ENCODE results near the gene EDAR.

Gene EDAR

GRCh38 chr2:108950369-108951135 is 38.5 kb downstream of the EDAR start:
- no peak for TF ChIP-seq CTCF (IDR thresholded peaks at IDR 0.05; ENCODE audit: insufficient read depth, low read depth, low read length, missing control alignments)
- no peak overlapping the region for H3K4me3 ChIP-seq (ENCODE audit: low read length)
- DNase-seq (ENCODE audit: low read depth): no peak

DNA sequence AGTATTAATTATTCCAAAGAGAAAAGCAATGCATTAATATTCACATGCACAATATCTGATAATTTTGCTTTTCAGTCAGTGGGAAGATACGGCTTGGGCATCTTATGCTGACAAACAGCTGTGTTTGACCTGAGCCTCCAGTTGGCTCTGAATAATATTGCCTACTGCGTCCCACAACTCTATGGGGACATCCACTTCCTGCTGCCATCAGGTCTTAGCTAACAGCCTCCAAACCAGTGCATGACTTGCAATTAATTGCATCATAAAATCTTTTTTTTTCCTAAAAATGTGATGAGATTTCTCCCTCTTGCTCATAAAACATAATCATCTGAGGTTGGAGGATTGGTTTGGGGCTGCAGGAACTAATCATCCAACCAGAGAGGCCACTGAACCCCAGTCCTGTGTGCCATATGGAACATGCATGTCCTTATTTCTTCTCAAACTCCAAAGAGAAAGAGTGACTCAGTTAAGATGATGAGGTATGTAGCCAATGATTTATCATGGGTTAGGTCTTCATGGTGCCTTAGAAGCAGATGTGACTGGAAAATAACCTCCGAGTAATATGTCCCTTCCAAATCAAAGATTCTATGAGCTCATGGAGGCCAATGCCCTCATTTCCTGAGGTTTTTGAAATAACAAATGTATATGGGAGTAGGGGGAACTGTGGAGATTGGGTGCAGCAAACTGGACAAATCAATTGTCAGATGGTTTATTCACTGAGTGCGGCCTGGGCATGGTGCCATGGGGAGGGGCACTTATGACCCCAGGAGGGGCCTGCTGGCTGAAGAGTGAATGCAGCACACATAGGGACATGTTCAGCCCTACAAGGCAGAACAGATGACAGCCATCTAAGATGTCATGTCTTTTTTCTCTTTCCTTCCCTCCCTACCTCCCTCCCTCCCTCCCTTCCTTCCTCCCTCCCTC is 39.4 kb downstream of the EDAR start:
- DNase-seq (ENCODE audit: low read depth): no peak
- H3K4me3 ChIP-seq (ENCODE audit: low read length): no peak overlapping the region
- TF ChIP-seq CTCF (IDR thresholded peaks at IDR 0.05; ENCODE audit: insufficient read depth, low read depth, low read length, missing control alignments): no peak

DNA sequence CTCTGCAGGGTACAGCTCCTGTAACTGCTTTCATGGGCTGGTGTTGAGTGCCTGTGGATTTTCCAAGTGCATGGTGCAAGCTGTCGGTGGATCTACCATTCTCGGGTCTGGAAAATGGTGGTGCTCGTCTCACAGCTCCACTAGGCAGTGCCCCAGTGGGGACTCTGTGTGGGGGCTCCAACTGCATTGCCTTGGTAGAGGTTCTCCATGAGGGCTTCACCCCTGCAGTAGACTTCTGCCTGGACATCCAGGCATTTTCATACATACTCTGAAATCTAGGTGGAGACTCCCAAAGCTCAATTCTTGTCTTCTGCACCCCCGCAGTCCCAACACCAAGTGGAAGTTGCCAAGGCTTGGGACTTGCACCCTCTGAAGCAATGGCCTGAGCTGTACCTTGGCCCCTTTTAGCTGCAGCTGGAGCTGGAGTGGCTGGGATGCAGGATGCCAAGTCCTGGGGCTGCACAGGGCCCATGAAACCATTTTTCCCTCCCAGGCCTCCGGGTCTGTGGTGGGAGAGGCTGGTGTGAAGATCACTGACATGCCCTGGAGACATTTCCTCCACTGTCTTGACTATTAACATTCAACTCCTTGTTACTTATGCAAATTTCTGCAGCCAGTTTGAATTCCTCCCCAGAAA is 41.6 kb downstream of the EDAR start:
- DNase-seq (ENCODE audit: low read depth): no peak
- no peak for TF ChIP-seq CTCF (IDR thresholded peaks at IDR 0.05; ENCODE audit: insufficient read depth, low read depth, low read length, missing control alignments)
- H3K4me3 ChIP-seq (ENCODE audit: low read length): no peak overlapping the region

DNA sequence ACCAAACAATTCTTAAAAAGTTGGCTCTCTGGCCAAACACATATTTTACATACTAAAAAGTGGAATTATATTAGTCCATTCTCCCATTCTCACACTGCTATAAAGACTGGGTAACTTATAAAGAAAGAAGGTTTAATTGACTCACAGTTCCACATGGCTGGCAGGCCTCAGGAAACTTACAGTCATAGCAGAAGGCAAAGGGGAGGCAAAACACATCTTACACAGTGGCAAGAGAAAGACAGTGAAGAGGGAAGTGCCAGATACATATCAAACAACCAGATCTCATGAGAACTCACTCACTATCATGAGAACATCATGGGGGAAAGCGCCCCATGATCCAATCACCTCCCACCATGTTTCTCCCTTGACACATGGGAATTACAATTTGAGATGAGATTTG is 42.6 kb downstream of the EDAR start:
- no peak for TF ChIP-seq CTCF (IDR thresholded peaks at IDR 0.05; ENCODE audit: insufficient read depth, low read depth, low read length, missing control alignments)
- no peak overlapping the region for H3K4me3 ChIP-seq (ENCODE audit: low read length)

GRCh38 chr2:108945969-108946368 is 43.1 kb downstream of the EDAR start:
- no peak overlapping the region for H3K4me3 ChIP-seq (ENCODE audit: low read length)

More for the DNA sequence above, 42.6 kb downstream of the EDAR start:
- no peak for DNase-seq (ENCODE audit: low read depth)

More at GRCh38 chr2:108945969-108946368, 43.1 kb downstream of the EDAR start:
- DNase-seq (ENCODE audit: low read depth): no peak
- TF ChIP-seq CTCF (IDR thresholded peaks at IDR 0.05; ENCODE audit: insufficient read depth, low read depth, low read length, missing control alignments): no peak

Measured in epithelial cell of esophagus (primary cell).